K562 (cell line): ENCODE results near the gene HYAL3. TPM values are rescaled to one million over a fixed set of nuclear protein-coding genes. Genes with fewer than 3 reads are reported as not detected.

Experiments used
- ATAC-seq: fragments of 200-7000 bp; cut with Tn5 transposase; 3 replicates; pipeline ENCODE4 v1.9.1; 2020; ENCODE audit warnings: moderate library complexity
- BruUV-seq: library from RNA; stranded (reverse); fragments of 400-500 nt; replicated peaks from 2 replicates; lab custom pipeline; 2021; lab: Mats Ljungman, UMichigan
- CTCF ChIA-PET: fragments of 300-600 bp; formaldehyde crosslinking; extraction: SDS; loops from one replicate; lab custom pipeline; 2021; ENCODE audit warnings: low intra/inter-chr PET ratio; lab: Yijun Ruan, JAX
- POLR2A ChIA-PET: fragments of 300-600, 350-650 bp; sonication (Branson Sonifier 250); formaldehyde crosslinking; extraction: SDS; loops from one replicate; lab custom pipeline; 2021; ENCODE audit warnings: antibody characterized with exemption, inconsistent platforms; lab: Yijun Ruan, JAX
- DNase-seq, 4 experiments: peaks; one replicate each; pipeline versions ENCODE4 v3.0.0 to v3.0.0-alpha.2; 2011 to 2018; ENCODE audit warnings: low spot score in 3 of 4, mixed read lengths in 3 of 4; ENCODE audit errors: extremely low read depth in 1 of 4
- FAIRE-seq: peaks from 2 replicates; lab custom pipeline; 2011; peaks lifted over from hg19 to GRCh38; lab: Jason Lieb, UNC
- H2AFZ ChIP-seq: 2 replicates; pipeline ENCODE4 v1.6.0; 2011; ENCODE audit warnings: low read depth, low read length, control low read depth, inconsistent platforms
- H3K27ac ChIP-seq: fragments of 200-600 bp; 3 replicates; pipeline ENCODE4 v1.8.0; 2011; ENCODE audit warnings: low read depth, mild to moderate bottlenecking, control low read depth, inconsistent platforms, low read length, moderate library complexity, mixed read lengths; ENCODE audit errors: extremely low read depth
- H3K27me3 ChIP-seq, 2 experiments: fragments of 300-600 bp in 1 of 2; 2 replicates in 1 of 2; 3 replicates in 1 of 2; pipeline versions ENCODE4 v1.6.0 to v1.8.0; 2011; ENCODE audit warnings: inconsistent platforms in 2 of 2, low read length in 2 of 2, mild to moderate bottlenecking in 1 of 2, mixed read lengths in 1 of 2, moderate library complexity in 1 of 2; ENCODE audit not compliant: control insufficient read depth in 2 of 2, insufficient read depth in 2 of 2
- H3K36me3 ChIP-seq: fragments of 300-600 bp; 3 replicates; pipeline ENCODE4 v1.8.0; 2011; ENCODE audit warnings: mild to moderate bottlenecking, low read length, inconsistent platforms; ENCODE audit not compliant: control insufficient read depth, insufficient read depth
- H3K4me1 ChIP-seq, 2 experiments: fragments of 200-600 bp in 1 of 2; replicated peaks in 1 of 2; 2 replicates in 1 of 2; 3 replicates in 1 of 2; pipeline versions ENCODE4 v1.5.1 to v1.8.0; 2011; ENCODE audit warnings: inconsistent platforms in 2 of 2, low read length in 2 of 2, mild to moderate bottlenecking in 1 of 2, mixed read lengths in 1 of 2, moderate library complexity in 1 of 2; ENCODE audit not compliant: control insufficient read depth in 2 of 2, insufficient read depth in 2 of 2
- H3K4me2 ChIP-seq: 2 replicates; pipeline ENCODE4 v1.6.1; 2011; ENCODE audit warnings: low read length, control low read depth, inconsistent platforms, mixed read lengths; ENCODE audit not compliant: insufficient read depth
- H3K4me3 ChIP-seq: fragments of 200-600 bp; sonication (generic), shearing (Covaris generic); 2 replicates; pipeline ENCODE4 v1.5.1; 2016; ENCODE audit warnings: control low read depth, inconsistent platforms
- H3K79me2 ChIP-seq: fragments of 200-600 bp; 3 replicates; pipeline ENCODE4 v1.8.0; 2011; ENCODE audit warnings: low read length, inconsistent platforms; ENCODE audit not compliant: control insufficient read depth, insufficient read depth
- H3K9ac ChIP-seq, 2 experiments: 2 replicates each; pipeline versions ENCODE4 v1.6.0 to v1.6.1; 2011; ENCODE audit warnings: low read depth in 2 of 2, low read length in 2 of 2, control low read depth in 1 of 2, inconsistent platforms in 1 of 2, mild to moderate bottlenecking in 1 of 2, mixed read lengths in 1 of 2; ENCODE audit not compliant: insufficient read depth in 1 of 2
- H3K9me1 ChIP-seq: one replicate; pipeline ENCODE4 v1.6.0; 2011; ENCODE audit warnings: inconsistent platforms, mild to moderate bottlenecking, low read length, moderate library complexity; ENCODE audit not compliant: control insufficient read depth, insufficient read depth
- H3K9me3 ChIP-seq: replicated peaks from 2 replicates; pipeline ENCODE4 v1.5.1; 2011; ENCODE audit warnings: low read depth, low read length, inconsistent platforms; ENCODE audit not compliant: control insufficient read depth, insufficient read depth
- H4K20me1 ChIP-seq: replicated peaks from 2 replicates; pipeline ENCODE4 v1.6.1; 2011; ENCODE audit warnings: low read length, inconsistent platforms, mixed read lengths; ENCODE audit not compliant: control insufficient read depth, insufficient read depth
- CTCF ChIP-seq, 3 experiments: IDR thresholded peaks in 2 of 3; conservative IDR thresholded peaks in 1 of 3; 2 replicates each; pipeline ENCODE4 v1.5.1; 2011 to 2012; ENCODE audit warnings: low read length in 3 of 3, mild to moderate bottlenecking in 3 of 3, control low read depth in 2 of 3, improper control_type of control experiment in 1 of 3, inconsistent platforms in 1 of 3, low read depth in 1 of 3, mixed read lengths in 1 of 3, moderate library complexity in 1 of 3; ENCODE audit not compliant: insufficient read depth in 2 of 3
- ETV5 ChIP-seq: sonication (generic); formaldehyde crosslinking; IDR thresholded peaks from 2 replicates; pipeline ENCODE4 v1.4.0; 2020; ENCODE audit warnings: low read depth, mild to moderate bottlenecking, missing genetic modification reagents
- PHF20 ChIP-seq: fragments of 450-650 bp; IDR thresholded peaks from 2 replicates; pipeline ENCODE4 v1.6.1; 2018; ENCODE audit not compliant: partially characterized antibody
- SMAD1 ChIP-seq: fragments of 150-350 bp; IDR thresholded peaks from 2 replicates; pipeline ENCODE4 v1.6.1; 2014; ENCODE audit warnings: low read length, low read depth; ENCODE audit not compliant: partially characterized antibody
- SREBF1 ChIP-seq: fragments of 150-350 bp; IDR thresholded peaks from 2 replicates; pipeline ENCODE4 v1.6.1; 2014; ENCODE audit warnings: antibody characterized with exemption, low read depth, low read length, borderline replicate concordance
- THAP12 ChIP-seq: fragments of 250-450 bp; sonication (Bioruptor Pico); IDR thresholded peaks from 2 replicates; pipeline ENCODE4 v1.9.0; 2021; ENCODE audit warnings: mild to moderate bottlenecking, inconsistent platforms
- U2AF1 ChIP-seq: fragments of 200-400 bp; formaldehyde crosslinking; optimal IDR thresholded peaks from 2 replicates; pipeline ENCODE3; 2017; ENCODE audit warnings: mild to moderate bottlenecking, low read depth, low read length, moderate library complexity
- ZKSCAN8 ChIP-seq: fragments of 200-800 bp; sonication (Bioruptor generic); IDR thresholded peaks from 2 replicates; pipeline ENCODE4 v1.6.1; 2016; ENCODE audit warnings: missing genetic modification characterization, missing compliant biosample characterization
- ZNF518B ChIP-seq: fragments of 250-450 bp; sonication (Bioruptor Pico); IDR thresholded peaks from 2 replicates; pipeline ENCODE4 v1.5.0; 2021; ENCODE audit warnings: mild to moderate bottlenecking, moderate library complexity
- WGBS: fragments of 100-300 bp; shearing (Covaris generic); methylation state at CpG from one replicate; pipeline ENCODE4 v1.1.6; 2016; ENCODE audit warnings: low coverage, mixed read lengths; ENCODE audit not compliant: insufficient coverage; ENCODE audit errors: missing lambda C conversion rate; 5-methylcytosine and 5-hydroxymethylcytosine counted together
- in situ Hi-C: fragments of 300-500 bp; cut with MboI; formaldehyde crosslinking; loops from 4 replicates; pipeline ENCODE4 v1.15.0; 2018; ENCODE audit warnings: inconsistent platforms, mixed read lengths
- intact Hi-C: fragments of 100-400 bp; cut with micrococcal nuclease; formaldehyde crosslinking; loops from 2 replicates; pipeline ENCODE4 v1.14.2; 2022
- polyA plus RNA-seq, 8 experiments: library from polyadenylated mRNA; depleted of rRNA in 4 of 8; stranded (reverse) in 5 of 8; unstranded in 3 of 8; fragments of >200 nt; fragmentation: Nextera tagmentation in 2 of 8; fragmentation: Illumina TruSeq in 1 of 8; extraction: Ambion mirVana in 2 of 8; extraction: Trizol in 1 of 8; gene quantifications; 2 replicates each; pipeline versions ENCODE4 v1.2.1 to v1.2.3, GENCODE V29; 2011 to 2014; ENCODE audit warnings: inconsistent platforms in 1 of 8, missing spikeins in 1 of 8
- total RNA-seq, 7 experiments: library from RNA; depleted of rRNA in 6 of 7; stranded (reverse); fragments of >200 nt in 6 of 7; fragmentation: Illumina TruSeq in 2 of 7; extraction: Trizol in 2 of 7; gene quantifications; 2 replicates each; pipeline versions ENCODE4 v1.2.1 to v1.2.3, GENCODE V29; 2011 to 2021; ENCODE audit warnings: low replicate concordance in 1 of 7

HYAL3 gene
- total and polyA plus RNA-seq, 9 of the 15 experiments (the other 6 are each of a cell fraction or from before 2014, with no cell fraction given), result 0.38 to 9.1 (median 6.8) TPM

- 0 out of 6 replicates have a peak, but pooled peaks of 1 of the 3 experiments have one; percentile 30 for TF ChIP-seq CTCF (IDR thresholded peaks at IDR 0.05 in 2 of 3, conservative IDR thresholded peaks at IDR 0.05 in 1 of 3; ENCODE audit: insufficient read depth in 2 of 3, low read depth in 1 of 3, low read length in 3 of 3)
Measured at GRCh38 chr3:50297896-50298725, 1.1 kb downstream of the HYAL3 start (continued).

GRCh38 chr3:50297384-50297775 lies 1.8 kb downstream of the HYAL3 start:
- no peaks in the 10 kb centered on the region for H3K27me3 ChIP-seq
- peaks cover 41% of the 10 kb centered on the region for H3K79me2 ChIP-seq
- H3K4me3 ChIP-seq, result no peak overlapping the region
- no peak overlapping the region for H2AFZ ChIP-seq
- ChIA-PET CTCF (no interaction called here), POLR2A (interaction anchor here (0.6 kb wide), 1 partner anchor 1220 kb away, joined by 3 read pairs; no protein-coding TSS in a partner anchor)
- no peaks in the 10 kb centered on the region for H4K20me1 ChIP-seq
- in situ Hi-C loops (no loop called here), intact Hi-C loops (no loop called here)
- no TSS peak for BruUV-seq
- DNase-seq (no peak), ATAC-seq (no peak), FAIRE-seq (no peak)
- H3K4me2 ChIP-seq, result peak overlapping the region; percentile 86; the same call in 1 of the 2 replicates
- no peaks in the 10 kb centered on the region for H3K9me3 ChIP-seq
- H3K36me3 ChIP-seq, result peaks cover 19% of the 10 kb centered on the region; the same call in 2 of the 3 replicates
- H3K9me1 ChIP-seq, result no peaks in the 10 kb centered on the region
- WGBS, result 100% methylated on average over 2 of the region's 2 CpGs
- H3K27ac ChIP-seq, result no peak overlapping the region
- peak overlapping the region in 1 of 2 experiments; percentile 97; a peak in 2 of 4 replicates for H3K9ac ChIP-seq
- peaks cover 27 to 70% of the 10 kb centered on the region in 2 experiments; a peak in 4 of 5 replicates for H3K4me1 ChIP-seq
- TF ChIP-seq ZNF518B (CRISPR knock-in tag) (no peak), PHF20 (no peak), ZKSCAN8 (CRISPR knock-in tag) (no peak), THAP12 (CRISPR knock-in tag) (no peak), U2AF1 (no peak), SMAD1 (no peak), SREBF1 (no peak), ETV5 (CRISPR knock-in tag) (no peak)
